Activated T-cell treated with anti-CD3 and anti-CD28 coated beads for 1 hour (primary cell): Measurements from ENCODE around the gene BMP7.

Source experiments
- DNase-seq: peaks from one replicate; pipeline ENCODE4 v3.0.0-alpha.2; 2020; ENCODE audit warnings: low read depth

BMP7 gene

DNA sequence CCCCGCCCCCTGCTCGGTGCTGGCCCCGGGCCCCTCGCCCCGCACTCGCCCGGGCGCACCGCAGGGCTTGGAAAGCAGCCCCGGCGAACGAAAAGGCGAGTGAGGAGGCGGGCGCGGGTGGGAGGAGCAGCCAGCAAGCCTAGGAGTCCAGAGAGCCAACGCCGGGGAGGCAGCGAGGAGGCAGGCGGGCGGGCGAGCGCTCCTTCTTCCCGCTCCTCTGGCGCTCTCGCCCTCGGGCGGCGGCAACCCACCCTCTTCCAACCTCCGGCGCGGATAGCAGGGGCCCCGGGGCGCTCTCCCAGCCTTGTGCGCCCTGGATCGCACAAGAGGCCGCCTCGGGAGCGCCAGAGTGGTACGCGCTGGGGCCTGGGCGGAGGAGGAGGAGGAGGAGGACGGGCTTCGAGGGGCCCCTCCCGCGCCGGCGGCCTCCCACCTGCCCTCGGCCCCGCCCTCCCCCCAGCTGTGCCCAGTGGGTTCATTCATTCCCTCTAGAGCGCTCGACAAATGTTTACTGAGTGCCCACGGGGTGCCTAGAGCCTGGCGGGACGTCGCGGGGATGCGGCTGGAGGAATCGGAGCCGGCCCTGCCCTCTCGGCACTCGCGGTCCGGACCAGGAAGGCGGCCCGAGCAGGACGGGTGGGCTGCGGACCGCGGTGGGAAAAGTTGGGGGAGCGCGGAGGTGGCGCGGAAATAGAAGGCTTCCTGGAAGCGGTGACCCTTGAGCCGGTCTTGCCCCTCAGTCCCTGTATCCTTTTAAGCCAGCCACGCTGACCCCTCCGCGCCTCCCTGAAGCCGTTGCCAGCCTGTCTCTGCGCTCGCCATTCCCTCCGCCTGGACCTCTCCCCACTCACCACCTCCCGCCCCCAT lies at the start of gene BMP7:
TSS of gene BMP7 (minus strand) at position 351 of the 867 bp plus-strand sequence. CDS start 519 bp downstream, outside the sequence.
- no peak for DNase-seq

GRCh38 chr20:57315976-57316480 lies 49.6 kb upstream of the BMP7 start:
- DNase-seq: no peak

DNA sequence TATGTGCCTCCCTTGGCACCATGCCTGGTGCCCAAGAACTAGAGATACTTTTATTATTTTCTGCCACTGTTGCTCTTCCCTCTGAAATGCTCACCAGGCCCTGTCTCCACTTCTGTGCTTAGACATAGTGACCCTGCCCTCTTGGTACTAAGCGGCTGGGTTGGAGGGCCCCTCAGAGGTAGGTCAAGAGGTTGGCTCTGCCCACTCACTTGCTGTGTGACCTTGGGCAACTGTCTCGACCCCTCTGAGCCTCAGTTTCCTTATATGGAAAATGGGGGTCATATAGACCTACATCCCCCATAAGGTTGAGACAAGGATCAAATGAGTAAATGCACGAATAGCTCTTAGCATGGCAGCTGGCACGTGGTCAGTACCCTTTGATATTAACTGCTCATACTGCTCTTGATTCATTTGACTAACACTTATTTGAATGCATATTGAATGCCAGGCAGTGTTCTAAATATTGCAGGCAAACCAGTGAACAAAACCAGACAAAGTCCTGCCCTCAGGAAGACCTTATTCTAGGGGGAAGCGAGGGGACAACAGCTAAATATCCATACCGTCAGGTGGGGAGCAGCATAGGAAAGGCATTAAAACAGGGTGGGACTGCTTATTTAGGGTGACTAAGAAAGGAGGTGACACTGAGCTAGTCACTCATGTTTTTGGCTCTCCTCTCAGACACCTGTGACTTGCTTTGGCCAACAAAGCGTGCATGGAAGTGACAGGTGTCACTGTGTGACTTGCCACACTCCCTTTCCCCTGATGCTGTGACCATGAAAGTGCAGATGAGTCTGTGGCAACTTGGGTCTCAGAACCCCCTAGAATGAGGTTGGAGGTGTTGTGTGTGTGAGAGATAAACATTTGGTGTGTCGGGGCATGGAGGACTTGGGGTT lies 48.9 kb upstream of the BMP7 start:
- no peak for DNase-seq

- no peak for DNase-seq
These were observed 47.5 kb upstream of the BMP7 start for GRCh38 chr20:57313951-57314350.

DNA sequence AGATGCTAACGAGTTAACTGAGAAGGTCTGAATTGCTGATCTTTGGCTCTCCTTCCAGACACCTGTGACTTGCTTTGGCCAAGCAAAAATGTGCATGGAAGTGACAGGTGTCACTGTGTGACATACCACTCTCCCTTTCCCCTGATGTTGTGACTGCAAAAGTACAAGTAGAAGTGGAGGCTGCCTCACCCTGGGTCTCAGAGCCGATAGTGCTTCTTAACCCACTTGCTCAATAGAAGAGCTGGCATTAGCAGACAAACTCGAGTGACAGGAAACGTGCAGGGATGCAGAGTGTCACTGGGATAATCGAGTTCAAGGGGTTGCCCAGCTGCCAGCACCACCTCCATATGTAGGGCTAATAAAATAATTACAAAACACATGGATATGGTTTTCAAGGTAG lies 46.8 kb upstream of the BMP7 start:
- no peak for DNase-seq

DNA sequence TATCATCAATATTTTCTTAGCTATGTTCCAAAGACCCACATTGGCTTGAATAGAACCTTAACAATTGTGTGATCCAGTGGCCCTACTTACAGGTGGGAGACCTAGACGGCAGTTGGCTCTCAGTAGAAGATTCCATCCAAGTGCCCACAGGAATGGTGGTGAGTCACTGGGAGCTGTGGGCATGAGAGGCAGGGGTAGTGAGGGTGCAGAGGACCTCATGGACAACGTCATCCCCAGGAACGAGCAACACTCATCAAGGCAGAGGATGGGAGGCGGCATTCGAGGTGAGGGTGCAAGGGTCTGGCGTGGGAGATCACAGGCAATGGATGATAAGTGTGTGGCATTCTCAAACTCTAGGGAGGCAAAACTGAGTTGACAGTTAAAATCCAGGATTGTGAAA lies 45.7 kb upstream of the BMP7 start:
- DNase-seq: no peak

GRCh38 chr20:57310821-57311514 lies 44.5 kb upstream of the BMP7 start:
- DNase-seq: no peak

DNA sequence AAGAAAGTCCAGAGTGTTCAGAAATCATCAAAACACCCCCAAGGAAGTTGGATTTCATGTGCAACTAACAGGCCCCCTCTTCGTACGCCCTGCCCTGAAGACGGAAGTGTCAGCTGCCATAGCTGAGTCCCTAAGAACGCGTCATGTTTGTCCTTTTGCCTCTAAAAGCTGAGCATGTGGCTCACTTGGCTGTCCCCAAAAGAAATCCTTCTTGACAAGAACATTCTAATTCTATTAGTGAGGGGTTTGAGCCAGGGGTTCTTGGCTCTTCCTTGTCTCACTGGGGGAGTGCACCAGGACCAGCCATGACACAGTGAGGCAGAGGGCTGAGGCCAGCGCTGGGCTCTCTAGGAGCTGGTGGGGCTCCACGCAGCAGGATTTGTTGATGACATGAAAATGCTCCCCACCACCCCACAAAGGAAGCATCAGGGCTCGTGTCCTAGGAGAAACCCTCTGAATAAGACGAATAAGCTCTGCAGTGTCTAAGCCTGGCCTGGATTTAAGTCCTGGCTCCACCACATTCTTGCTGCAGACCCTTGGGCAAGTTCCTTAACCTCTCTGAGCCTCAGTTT lies 43.2 kb upstream of the BMP7 start:
- no peak for DNase-seq

- DNase-seq: no peak
These were observed 42.2 kb upstream of the BMP7 start for GRCh38 chr20:57308451-57309271.

- DNase-seq: no peak
These were observed 40.3 kb upstream of the BMP7 start for GRCh38 chr20:57306747-57307146.

- DNase-seq: no peak
These were observed 34.6 kb upstream of the BMP7 start for GRCh38 chr20:57301026-57301425.

DNA sequence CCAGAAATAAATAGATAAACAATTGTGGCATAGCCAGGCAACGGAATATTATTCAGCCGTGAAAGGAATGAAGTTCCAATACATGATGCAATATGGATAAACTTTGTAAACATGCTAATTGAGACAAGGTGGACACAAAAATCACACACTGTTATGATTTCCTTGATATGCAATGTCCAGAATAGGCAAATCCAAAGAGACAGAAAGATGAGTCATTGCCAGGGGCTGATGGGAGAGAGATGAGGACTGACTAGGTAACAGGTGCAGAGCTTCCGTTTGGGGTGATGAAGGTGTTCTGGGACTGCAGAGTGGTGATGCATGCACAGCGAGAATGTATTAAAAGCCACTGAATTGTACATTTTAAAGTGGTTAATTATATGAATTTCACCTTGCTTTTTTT lies 32.0 kb upstream of the BMP7 start:
- no peak for DNase-seq

- DNase-seq: no peak
These were observed 28.1 kb upstream of the BMP7 start for GRCh38 chr20:57294550-57294949.

- DNase-seq: no peak
These were observed 27.6 kb upstream of the BMP7 start for GRCh38 chr20:57293995-57294394.

GRCh38 chr20:57292611-57293010 lies 26.2 kb upstream of the BMP7 start:
- no peak for DNase-seq

DNA sequence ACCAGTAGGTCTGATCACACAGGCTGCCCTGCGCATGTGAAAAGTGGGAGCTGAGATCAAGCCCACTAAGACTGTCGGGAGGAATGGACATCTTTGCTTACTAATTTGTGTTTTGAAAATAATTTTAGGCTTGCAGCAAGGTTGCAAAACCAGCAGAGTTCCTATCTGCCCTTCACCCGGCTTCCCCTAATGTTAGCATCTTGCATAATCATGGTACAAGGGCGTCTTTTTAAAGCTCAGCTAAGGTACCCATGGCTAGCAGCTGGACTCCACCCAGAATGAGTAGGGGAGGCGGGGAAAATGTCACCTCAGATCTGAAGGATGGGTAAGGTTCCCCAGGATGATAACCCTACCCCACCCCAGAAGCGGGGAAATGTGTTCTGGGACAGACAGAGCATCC lies 25.3 kb upstream of the BMP7 start:
- DNase-seq: no peak

DNA sequence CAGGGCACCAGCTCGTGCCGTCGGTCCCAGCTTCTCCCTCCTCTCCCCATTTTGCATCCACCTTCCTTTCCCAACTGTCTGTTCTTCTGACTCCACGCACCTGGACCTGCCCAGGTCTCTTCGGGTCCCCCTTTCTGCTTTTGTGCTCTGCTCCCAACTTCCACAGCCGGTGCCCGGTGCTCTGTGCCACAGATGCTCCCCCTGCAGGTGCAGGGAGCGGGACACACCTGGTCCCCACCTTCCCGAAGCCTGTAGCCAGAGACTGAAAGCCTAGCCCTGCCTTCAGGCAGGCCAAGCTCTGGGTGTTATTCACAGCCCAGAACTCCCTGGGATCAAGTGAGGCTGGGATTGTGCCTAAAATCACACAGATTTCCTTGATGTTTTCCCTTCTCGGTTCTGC lies 24.6 kb upstream of the BMP7 start:
- DNase-seq: no peak

DNA sequence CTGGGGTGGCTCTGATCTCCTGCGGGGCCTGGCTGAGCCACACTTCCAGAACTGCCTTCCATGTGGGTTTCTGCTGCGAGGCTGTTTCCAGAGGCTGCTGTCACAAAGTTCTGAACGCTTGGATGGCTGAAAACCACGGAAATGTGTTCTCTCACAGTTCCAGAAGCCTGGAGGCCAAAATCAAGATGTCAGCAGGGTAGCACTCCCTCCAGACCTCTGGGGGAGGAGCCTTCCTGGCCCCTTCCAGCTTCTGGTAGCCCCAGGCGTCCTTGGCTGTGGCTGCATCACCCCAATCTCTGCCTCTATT lies 23.7 kb upstream of the BMP7 start:
- no peak for DNase-seq

DNA sequence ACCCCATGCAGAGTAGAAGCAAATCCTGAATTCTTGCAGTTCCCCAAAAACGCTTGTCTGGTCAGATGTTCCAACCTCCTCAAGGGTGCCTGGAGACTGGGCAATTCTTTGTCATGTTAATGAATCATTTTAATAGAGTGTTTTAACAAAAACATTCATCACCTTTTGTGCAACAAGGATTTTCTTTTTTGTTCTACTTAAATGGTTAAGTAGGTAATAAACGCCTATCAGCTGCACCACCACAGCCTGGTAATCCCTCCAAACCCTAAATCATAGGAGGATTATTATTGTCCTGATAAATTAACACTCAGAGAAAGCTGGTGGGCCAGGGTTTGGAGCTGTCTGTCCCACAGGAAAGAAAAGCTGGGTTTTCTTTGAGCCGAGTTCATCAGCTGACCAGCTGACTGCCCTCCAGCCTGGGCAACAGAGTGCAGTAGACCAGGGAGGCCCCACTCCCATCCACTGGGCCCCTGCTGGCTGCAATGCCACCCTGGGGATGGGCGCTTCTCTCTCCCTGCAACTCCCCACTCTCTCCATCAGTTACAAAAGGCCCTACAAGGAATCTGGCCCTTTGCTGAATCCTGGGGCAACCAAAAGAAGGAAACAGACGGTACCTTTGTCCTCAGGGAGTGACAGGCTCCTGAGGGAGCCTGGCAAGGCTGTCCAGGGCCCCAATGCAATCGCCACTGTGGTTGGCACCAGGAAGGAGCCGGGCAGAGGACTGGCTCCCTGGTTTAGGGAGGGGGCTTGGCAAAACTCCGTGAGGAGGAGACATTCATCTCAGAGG lies 23.1 kb upstream of the BMP7 start:
- DNase-seq: no peak

DNA sequence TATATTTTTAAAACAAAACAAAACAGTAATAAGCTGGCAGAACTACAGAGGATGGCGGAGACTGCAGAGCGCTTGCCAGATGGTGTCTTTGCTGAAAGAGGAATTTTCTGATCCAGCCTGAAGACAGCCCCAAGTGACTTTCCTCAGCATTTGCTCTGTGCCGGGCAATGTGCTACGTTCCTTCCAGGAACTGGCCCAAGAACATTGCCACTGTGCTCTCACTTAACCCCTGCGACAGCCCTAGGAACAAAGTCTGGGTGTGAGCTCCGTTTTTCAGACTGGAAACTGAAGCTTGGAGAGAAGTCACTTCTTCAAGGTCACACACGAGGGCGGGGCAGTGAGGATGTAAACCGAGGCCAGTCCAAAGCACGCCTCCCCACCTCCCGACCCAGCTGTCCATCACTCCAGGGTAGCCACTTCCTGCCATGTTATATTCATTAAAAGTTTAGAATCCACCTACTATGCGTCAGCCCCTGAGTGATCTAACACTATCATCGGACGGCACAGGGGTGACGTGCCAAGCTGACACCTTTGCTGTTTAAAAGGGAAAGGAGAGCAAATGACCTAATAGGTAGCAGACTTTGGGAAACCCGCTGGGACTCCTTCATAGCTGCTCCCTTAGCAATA lies 22.3 kb upstream of the BMP7 start:
- no peak for DNase-seq
